Spleen (tissue), 11 donors: ENCODE results near the gene TBX10. TPM values are rescaled to one million over a fixed set of nuclear protein-coding genes. Genes with fewer than 3 reads are reported as not detected.
A peak's percentile ranks its signal among the peaks of the same experiment; 100 is the strongest.

Experiments used
- DNase-seq: peaks from one replicate; pipeline ENCODE4 v3.0.0-alpha.2; 2020
- H3K27ac ChIP-seq, 8 donors: fragments of 200-600 bp; sonication (generic) in 7 of 8; 1 replicate in 4 of 8; 2 replicates in 4 of 8; pipeline versions ENCODE4 v1.5.0 to v1.8.0; 2016 to 2021; ENCODE audit warnings: inconsistent platforms in 4 of 8, mild to moderate bottlenecking in 4 of 8, moderate library complexity in 1 of 8
- H3K27me3 ChIP-seq, 7 donors: fragments of 200-600 bp; sonication (generic) in 6 of 7; replicated peaks in 1 of 7; 1 replicate in 4 of 7; 2 replicates in 3 of 7; pipeline versions ENCODE4 v1.5.0 to v1.8.0; 2016 to 2021; ENCODE audit warnings: inconsistent platforms in 3 of 7, mild to moderate bottlenecking in 1 of 7
- H3K36me3 ChIP-seq, 6 donors: fragments of 200-600 bp; sonication (generic) in 5 of 6; 1 replicate in 4 of 6; 2 replicates in 2 of 6; pipeline versions ENCODE4 v1.5.0 to v1.8.0; 2016 to 2021; ENCODE audit warnings: inconsistent platforms in 2 of 6
- H3K4me1 ChIP-seq, 6 donors: fragments of 200-600 bp; sonication (generic) in 5 of 6; 1 replicate in 3 of 6; 2 replicates in 3 of 6; pipeline versions ENCODE4 v1.5.0 to v1.8.0; 2016 to 2021; ENCODE audit warnings: inconsistent platforms in 3 of 6
- H3K4me3 ChIP-seq, 8 donors: fragments of 200-600 bp; sonication (generic) in 7 of 8; 1 replicate in 4 of 8; 2 replicates in 4 of 8; pipeline versions ENCODE4 v1.5.0 to v1.8.0; 2016 to 2021; ENCODE audit warnings: inconsistent platforms in 4 of 8, mild to moderate bottlenecking in 4 of 8, moderate library complexity in 2 of 8
- H3K9me3 ChIP-seq, 8 donors: fragments of 200-600 bp; sonication (generic) in 7 of 8; 1 replicate in 4 of 8; 2 replicates in 4 of 8; pipeline versions ENCODE4 v1.5.0 to v1.8.0; 2016 to 2021; ENCODE audit warnings: inconsistent platforms in 4 of 8
- CTCF ChIP-seq, 11 experiments: fragments of 200-600 bp in 7 of 11; fragments of 450-650 bp in 4 of 11; sonication (generic) in 4 of 11; IDR thresholded peaks in 8 of 11; conservative IDR thresholded peaks in 3 of 11; 1 replicate in 7 of 11; 2 replicates in 4 of 11; pipeline versions ENCODE4 v1.4.0 to v1.8.0; 2016 to 2021; ENCODE audit warnings: antibody characterized with exemption in 11 of 11, inconsistent platforms in 4 of 11, mild to moderate bottlenecking in 1 of 11
- POLR2A ChIP-seq, 3 donors: fragments of 450-650 bp; IDR thresholded peaks; one replicate each; pipeline ENCODE4 v1.5.1; 2017; ENCODE audit warnings: antibody characterized with exemption in 3 of 3, mild to moderate bottlenecking in 1 of 3
- POLR2AphosphoS5 ChIP-seq, 3 donors: sonication (generic); formaldehyde crosslinking; IDR thresholded peaks; one replicate each; pipeline ENCODE4 v1.5.1; 2017; ENCODE audit warnings: antibody characterized with exemption in 3 of 3
- WGBS, 5 donors: extraction: QIAGEN DNeasy Blood & Tissue Kit in 3 of 5; methylation state at CpG; one replicate each; pipeline versions ENCODE4 v1.1.5 to v1.1.7; 2013 to 2018; 5-methylcytosine and 5-hydroxymethylcytosine counted together
- intact Hi-C: fragments of 100-400 bp; cut with DNase I; formaldehyde crosslinking; loops from one replicate; pipeline ENCODE4 v1.15.0; 2023; ENCODE audit warnings: low total_unique reads
- polyA plus RNA-seq, 3 donors: library from polyadenylated mRNA; stranded (reverse); fragments of 200-250 nt; gene quantifications; one replicate each; pipeline ENCODE4 v1.2.1, GENCODE V29; 2013
- total RNA-seq, 7 donors: library from RNA; depleted of rRNA in 3 of 7; stranded (reverse); fragments of >200 nt in 3 of 7; fragmentation: NEBNext Ultra II Directional in 4 of 7; extraction: Animal tissue kit (Norgen Biotek cat#: 25700) in 4 of 7; gene quantifications; one replicate each; pipeline versions ENCODE4 v1.1.0 to v1.2.1, GENCODE V29; 2016 to 2021
- donor health status: healthy with polysubstance abuse.
- donor health status: DM: no; HTN: no; CAD: no; lungs with moderate emphysema.
- donor health status: DM: no; HTN: no; CAD: no.
- donor health status: Bipolar disorder and iron deficiency.
- donor health status: healthy.
- donor health status: DM: no; HTN: no; CAD: no.
- donor health status: DM: yes; HTN: yes; CAD: no.

The TBX10 gene
- total and polyA plus RNA-seq, 10 donors, result 0.08 TPM; not detected in 9

- no peak for TF ChIP-seq POLR2A (IDR thresholded peaks at IDR 0.05)
- no peak for TF ChIP-seq POLR2AphosphoS5 (IDR thresholded peaks at IDR 0.05)
- TF ChIP-seq CTCF (IDR thresholded peaks at IDR 0.05 in 8 of 11, conservative IDR thresholded peaks at IDR 0.05 in 3 of 11), result no peak
- no peak for DNase-seq
- intact Hi-C loops, result no loop called here
- peak overlapping the region in 1 of 8 donors; percentile 5 for H3K27ac ChIP-seq
- no peaks in the 10 kb centered on the region for H3K27me3 ChIP-seq
- WGBS, 5 donors, result 37 to 46% (median 42%) methylated on average over 3 of the region's 3 CpGs
- no peaks in the 10 kb centered on the region for H3K36me3 ChIP-seq
- H3K4me3 ChIP-seq, result no peak overlapping the region
- H3K9me3 ChIP-seq, result peaks cover 0 to 21% (median 10%) of the 10 kb centered on the region in 8 donors
- peaks cover 0 to 14% (median 4%) of the 10 kb centered on the region in 6 donors for H3K4me1 ChIP-seq
These were observed 17.7 kb upstream of the TBX10 start for GRCh38 chr11:67657300-67657699.

- intact Hi-C loops, result no loop called here
- TF ChIP-seq POLR2A (IDR thresholded peaks at IDR 0.05) (no peak), POLR2AphosphoS5 (IDR thresholded peaks at IDR 0.05) (no peak), CTCF (IDR thresholded peaks at IDR 0.05 in 8 of 11, conservative IDR thresholded peaks at IDR 0.05 in 3 of 11) (no peak)
- WGBS, 5 donors, result 84 to 93% (median 88%) methylated on average over 4 of the region's 4 CpGs
- Histone ChIP-seq H3K4me3 (no peak overlapping the region), H3K27me3 (no peaks in the 10 kb centered on the region), H3K4me1 (peaks cover 0 to 17% (median 4%) of the 10 kb centered on the region in 6 donors), H3K36me3 (no peaks in the 10 kb centered on the region), H3K27ac (no peak overlapping the region), H3K9me3 (peaks cover 0 to 21% (median 10%) of the 10 kb centered on the region in 8 donors)
- DNase-seq, result no peak
These were observed 16.8 kb upstream of the TBX10 start for GRCh38 chr11:67656278-67656922.

GRCh38 chr11:67654225-67654624 is 14.7 kb upstream of the TBX10 start:
- intact Hi-C loops, result no loop called here
- H3K27ac ChIP-seq, result no peak overlapping the region
- H3K9me3 ChIP-seq, result peaks cover 0 to 21% (median 10%) of the 10 kb centered on the region in 8 donors
- peaks cover 3 to 35% (median 19%) of the 10 kb centered on the region in 6 donors for H3K4me1 ChIP-seq
- peak; percentile 20 for DNase-seq
- 75 to 82% (median 79%) methylated on average over 9 of the region's 9 CpGs for WGBS, 5 donors
- no peaks in the 10 kb centered on the region for H3K27me3 ChIP-seq
- TF ChIP-seq CTCF (IDR thresholded peaks at IDR 0.05 in 8 of 11, conservative IDR thresholded peaks at IDR 0.05 in 3 of 11) (no peak), POLR2AphosphoS5 (IDR thresholded peaks at IDR 0.05) (no peak), POLR2A (IDR thresholded peaks at IDR 0.05) (no peak)
- no peak overlapping the region for H3K4me3 ChIP-seq
- no peaks in the 10 kb centered on the region for H3K36me3 ChIP-seq

GRCh38 chr11:67652965-67653845 is 13.6 kb upstream of the TBX10 start:
- intact Hi-C loops, result no loop called here
- peaks cover 0 to 2% (median 0%) of the 10 kb centered on the region in 7 donors for H3K27me3 ChIP-seq
- no peak for TF ChIP-seq POLR2AphosphoS5 (IDR thresholded peaks at IDR 0.05)
- no peak for TF ChIP-seq POLR2A (IDR thresholded peaks at IDR 0.05)
- TF ChIP-seq CTCF (IDR thresholded peaks at IDR 0.05 in 8 of 11, conservative IDR thresholded peaks at IDR 0.05 in 3 of 11), result no peak
- no peak overlapping the region for H3K4me3 ChIP-seq
- no peak overlapping the region for H3K27ac ChIP-seq
- H3K4me1 ChIP-seq, result peaks cover 13 to 35% (median 26%) of the 10 kb centered on the region in 6 donors
- H3K36me3 ChIP-seq, result no peaks in the 10 kb centered on the region
- peaks cover 0 to 21% (median 10%) of the 10 kb centered on the region in 8 donors for H3K9me3 ChIP-seq
- DNase-seq, result peak; percentile 18
- WGBS, 5 donors, result 85 to 90% (median 88%) methylated on average over 14 to 15 of the region's 15 CpGs
